Stimulated activated CD8-positive, alpha-beta memory T cell treated with anti-CD3 and anti-CD28 coated beads, Interleukin-12 subunit alpha, Interleukin-12 subunit beta, amount 100 ng/mL, for 4 hours (primary cell): ENCODE data around the gene FNBP1.
"Not testable (repeated sequence)": the region's sequence is repeated elsewhere in the genome, so short reads cannot be mapped to it uniquely, and the experiment has no call there.

Experiments used
- DNase-seq: peaks from one replicate; pipeline ENCODE4 v3.0.0-alpha.2; 2020; ENCODE audit warnings: low read depth

Gene FNBP1

DNA sequence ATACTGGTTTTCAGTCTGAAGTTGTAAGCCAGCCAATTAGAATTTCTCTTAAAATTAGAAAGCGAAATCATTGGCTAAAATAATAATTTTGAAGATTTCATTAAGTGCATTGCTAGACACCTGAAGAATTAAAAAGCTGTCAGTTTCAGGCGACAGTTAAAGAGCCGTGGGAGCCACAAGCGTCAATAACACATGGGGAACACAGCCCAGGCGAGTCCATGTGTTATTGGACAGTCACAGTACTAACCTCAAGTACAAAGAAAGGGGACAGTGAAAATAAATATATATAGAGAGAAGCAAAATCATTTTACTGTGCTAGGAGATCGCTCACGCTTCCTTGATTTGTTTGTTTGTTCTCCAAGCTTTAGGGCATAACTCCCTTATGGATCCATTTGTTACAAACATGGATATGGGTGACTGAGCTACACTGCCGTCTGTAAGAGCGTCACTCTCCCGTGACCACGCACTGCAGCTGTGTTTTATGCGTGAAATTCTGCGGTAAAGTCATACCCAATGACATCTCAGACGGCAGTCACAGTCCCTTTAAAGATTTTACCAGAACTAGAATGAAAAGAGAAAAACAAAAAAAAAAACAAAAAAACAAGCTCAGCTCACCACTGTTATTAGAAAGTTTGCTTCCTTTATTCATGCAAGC is 124.6 kb downstream of the FNBP1 start:
- DNase-seq, result no peak

DNA sequence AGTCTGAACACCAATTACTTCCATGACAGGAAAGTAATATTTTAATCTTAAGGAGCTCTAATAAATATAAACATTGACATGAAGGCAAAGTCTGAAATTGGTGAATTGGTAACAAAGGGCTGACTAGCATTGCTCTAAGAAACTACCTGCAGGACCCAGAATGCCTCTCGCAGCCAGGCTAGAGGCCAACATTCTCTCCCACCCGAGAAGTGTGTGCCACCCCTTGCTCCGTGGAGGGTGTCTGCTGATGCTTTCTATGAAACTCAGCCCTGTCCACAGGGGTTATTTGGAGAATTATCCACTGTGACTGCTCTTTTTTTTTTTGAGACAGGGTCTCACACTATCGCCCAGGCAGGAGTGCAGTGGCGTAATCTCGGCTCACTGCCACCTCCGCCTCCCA is 126.3 kb downstream of the FNBP1 start:
- no peak for DNase-seq

DNA sequence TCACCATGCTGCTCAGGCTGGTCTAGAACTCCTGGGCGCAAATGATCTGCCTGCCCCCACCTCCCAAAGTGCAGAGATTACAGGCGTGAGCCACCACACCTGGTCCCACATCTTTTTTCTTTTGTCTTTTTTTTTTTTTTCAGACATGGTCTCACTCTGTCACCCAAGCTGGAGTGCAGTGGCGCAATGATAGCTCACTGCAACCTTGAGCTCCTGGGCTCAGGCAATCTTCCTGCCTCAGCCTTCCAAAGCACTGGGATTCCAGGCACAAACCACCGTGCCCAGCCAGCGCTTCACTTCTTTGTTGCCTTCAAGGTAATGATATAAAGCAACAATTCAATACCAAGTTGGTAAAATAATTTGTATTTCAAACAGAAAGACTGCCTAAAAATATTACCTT is 128.9 kb downstream of the FNBP1 start:
- DNase-seq, result no peak

DNA sequence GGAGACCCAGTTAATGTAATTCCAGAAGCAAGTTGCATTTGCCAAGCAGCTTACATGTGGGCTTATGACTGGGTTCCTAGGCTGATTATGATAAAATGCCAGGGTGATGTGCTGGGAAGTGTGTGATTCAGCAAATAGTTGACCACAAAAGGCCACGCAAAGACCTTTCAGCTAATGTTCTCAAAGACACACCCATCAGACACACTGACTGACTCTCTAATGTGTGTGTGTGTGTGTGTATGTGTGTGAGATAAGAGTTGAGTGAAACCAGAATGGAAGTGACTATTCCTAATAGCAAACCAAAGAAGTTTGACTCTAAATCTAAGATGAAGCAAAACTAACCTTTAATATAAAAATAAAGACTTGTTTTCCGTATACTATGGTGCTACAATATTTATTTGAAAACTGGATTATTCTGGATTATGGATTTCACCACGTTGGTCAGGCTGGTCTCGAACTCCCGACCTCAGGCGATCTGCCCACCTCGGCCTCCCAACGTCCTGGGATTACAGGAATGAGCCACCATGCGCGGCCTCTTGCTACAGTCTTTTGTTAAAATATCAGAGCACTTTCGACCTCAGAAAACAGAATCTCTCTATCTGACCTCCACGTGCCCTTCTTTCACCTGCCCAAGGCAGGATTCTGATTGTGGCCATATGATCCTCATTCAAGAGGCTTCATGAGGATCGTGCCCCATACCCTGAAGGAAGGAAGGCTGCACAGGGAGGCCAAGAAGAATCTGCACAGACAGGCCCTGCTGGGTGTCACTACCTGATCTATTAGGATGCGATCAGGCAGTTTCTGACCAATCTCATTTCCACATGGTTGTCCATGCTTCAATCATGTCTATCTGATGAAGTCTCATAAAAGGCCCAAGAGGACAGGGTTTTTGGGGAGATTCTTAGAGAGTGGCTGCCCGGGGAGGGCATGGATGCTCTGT is 132.1 kb downstream of the FNBP1 start:
- no peak for DNase-seq

DNA sequence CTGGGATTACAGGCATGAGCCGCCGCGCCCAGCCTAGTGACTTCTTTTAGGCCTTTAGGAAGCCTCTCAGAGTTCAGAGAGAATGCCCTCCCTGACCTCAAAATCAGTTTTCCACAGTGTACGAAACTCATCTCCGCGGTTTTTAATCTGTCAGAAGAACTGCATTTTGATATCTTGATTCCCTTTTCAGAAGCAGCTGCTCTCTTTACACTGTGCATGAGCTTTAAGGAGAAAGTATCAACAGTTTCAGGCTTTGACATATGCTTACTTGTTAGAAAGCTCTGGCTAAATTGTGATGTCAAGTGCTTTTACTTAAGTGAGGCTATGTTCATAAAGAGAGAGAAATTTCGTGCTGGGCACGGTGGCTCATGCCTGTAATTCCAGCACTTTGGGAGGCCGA is 133.1 kb downstream of the FNBP1 start:
- no peak for DNase-seq

DNA sequence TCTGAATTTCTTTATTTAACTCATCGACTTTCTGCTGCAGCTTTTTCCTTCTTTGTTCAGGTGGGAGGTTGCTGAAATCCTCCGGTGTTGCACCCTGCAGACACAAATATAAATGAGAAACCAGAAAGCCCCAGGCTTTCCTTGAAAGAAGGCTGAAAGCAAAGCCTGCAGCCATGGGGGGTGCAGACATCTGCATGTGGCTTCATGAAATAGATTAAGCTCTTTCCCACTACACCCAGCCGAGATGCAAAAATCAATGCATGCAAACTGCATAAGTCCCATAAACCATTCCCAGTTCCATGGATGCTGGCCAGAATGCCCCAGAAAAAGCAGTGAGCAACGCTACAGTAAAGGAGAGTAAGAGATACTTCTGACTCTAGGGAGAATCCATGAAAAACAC is 134.1 kb downstream of the FNBP1 start:
- DNase-seq, result no peak

DNA sequence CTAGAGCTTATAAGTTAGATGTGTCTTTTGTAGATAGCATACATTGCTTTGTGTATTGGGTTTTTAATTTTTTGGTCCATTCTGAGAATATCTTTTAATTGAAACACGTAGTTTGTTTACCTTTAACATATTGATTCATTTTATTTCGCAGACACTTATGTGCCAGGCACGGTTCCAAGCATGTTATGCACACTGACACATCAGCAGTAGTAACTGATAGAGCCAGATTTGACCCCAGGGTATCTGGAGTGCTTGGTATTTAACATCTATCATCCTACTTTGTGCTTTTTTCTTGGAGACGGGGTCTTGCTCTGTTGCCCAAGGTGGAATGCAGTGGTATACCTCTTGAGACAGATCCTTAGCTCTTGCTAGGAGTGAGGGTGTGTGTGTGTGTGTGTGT is 135.8 kb downstream of the FNBP1 start:
- no peak for DNase-seq

DNA sequence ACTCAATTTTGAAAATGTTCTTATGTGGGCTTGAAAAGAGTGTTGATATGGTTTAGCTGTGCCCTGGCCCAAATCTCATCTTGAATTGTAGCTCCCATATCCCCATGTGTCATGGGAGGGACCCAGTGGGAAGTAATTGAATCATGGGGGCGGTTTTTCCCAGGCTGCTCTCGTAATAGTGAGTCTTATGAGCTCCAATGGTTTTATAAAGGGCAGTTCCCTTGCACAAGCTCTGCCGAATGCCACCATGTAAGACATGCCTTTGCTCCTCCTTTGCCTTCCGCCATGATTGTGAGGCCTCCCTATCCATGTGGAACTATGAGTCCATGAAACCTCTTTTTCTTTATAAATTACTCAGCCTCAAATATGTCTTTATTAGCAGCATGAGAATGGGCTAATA is 136.7 kb downstream of the FNBP1 start:
- no peak for DNase-seq

DNA sequence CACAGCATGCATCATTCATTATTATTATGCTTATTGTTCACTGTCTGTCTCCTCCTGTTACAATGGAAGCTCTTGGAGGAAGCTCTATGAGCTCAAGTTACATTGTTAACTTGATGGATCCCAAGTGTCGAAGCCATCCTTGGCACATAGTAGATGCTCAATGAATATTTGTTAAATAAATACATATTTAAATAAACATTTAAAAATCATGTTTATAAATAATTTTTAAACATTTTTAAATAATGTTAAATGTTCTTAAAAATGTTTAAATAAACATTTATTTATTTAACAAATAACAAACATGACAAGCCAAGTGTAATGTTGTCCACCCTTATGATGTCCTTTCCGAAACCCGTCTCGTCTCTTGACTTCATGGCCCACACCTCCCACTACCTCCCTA is 138.3 kb downstream of the FNBP1 start:
- DNase-seq, result no peak

DNA sequence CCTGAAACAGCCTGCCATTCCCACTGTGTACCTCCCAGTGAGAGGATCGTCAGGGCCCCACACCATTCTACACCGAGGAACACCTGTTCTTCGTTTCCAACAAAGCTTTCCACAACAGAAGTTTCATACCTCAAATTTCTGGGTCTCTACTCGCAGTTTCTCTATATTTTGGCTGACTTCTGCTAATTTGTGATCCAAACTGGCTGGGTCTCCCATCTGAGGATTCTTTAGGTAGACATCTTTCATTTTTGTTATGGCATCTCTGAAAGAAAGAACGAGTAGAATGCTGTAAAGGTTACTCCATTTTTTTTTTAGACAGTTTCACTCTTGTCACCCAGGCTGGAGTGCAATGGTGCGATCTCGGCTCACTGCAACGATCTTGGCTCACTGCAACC is 140.3 kb downstream of the FNBP1 start:
- no peak for DNase-seq

DNA sequence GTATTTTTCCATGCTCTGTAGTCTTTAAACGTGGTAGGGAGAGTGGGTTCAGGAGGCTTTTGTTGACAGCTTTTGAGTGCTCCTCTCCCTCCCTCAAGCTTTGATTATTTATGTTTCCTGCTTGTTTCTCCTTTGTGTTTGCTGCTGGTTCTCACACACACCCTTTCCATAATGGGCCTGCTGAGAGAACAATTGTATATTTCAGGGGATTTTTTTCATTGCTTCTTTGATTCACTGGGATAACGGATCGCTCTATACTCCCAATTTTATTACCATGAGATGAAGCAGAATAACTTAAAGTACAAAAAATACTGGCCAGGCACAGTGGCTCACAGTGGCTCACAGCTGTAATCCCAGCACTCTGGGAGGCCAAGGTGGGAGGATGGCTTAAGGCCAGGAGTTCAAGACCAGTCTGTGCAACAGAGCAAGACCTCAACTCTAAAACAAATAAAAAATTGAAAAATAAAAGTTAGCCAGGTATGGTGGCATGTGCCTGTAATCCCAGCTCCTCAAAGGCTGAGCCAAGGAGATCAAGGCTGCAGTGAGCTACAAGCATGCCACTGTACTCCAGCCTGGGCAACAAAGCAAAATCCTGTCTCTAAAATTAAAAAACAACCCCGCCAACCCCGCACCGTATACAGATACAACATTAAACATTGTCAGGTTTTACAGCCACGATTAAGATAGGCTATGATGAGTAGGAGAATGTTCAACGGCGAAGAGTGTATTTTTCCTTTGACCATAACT is 140.8 kb downstream of the FNBP1 start:
- DNase-seq, result no peak

DNA sequence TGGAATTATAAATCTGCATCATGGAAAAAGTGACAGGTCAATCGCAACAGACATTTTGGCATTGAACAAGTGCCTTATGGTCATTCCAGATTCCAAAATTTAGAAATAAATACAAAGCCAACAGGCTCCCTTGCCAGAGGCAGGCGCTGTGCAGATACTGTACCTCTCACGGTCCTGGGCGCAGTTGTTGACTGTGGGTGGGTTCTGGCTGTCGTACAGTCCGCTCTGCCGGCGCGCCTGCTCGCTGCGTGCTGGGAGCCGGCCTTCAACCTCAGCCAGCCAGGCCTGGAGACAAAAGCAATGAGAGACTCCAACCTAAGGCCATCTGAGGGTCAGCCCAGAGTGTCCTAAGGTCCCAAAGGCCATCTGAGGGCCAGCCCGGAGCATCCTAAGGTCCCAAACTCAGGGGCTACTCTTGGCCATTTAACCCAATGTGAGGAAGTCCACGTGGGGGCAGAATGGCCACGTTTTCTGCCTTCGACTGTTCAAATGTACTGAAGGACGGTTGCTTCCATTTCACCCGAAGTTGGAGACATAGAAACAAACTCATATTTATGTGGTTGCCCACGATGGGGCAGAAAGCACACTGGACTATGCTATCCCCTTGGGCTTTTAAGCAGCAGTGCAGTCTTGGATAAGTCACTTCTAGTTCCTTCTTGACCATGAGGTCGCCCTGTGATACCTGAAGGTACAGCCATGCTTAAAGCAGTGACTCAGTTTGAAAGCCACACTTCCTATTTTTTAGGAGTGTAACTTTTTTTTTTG is 142.5 kb downstream of the FNBP1 start:
- DNase-seq, result no peak

DNA sequence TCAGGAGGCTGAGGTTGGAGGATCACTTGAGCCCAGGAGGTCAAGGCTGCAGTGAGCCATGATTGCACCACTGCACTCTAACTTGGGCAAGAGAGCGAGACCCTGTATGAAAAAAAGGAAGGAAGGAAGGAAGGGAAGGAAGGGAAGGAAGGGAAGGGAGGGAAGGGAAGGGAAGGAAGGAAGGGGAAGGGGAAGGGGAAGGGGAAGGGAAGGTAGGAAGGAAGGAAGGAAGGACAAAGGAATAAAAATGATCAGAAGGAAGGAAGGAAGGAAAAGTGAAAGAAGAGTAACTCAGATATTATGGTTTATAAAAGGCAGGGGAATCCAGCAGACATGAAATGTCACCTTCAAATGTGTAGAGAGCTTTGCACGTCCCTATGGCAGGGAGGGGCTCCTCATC is 143.4 kb downstream of the FNBP1 start:
- no peak for DNase-seq

DNA sequence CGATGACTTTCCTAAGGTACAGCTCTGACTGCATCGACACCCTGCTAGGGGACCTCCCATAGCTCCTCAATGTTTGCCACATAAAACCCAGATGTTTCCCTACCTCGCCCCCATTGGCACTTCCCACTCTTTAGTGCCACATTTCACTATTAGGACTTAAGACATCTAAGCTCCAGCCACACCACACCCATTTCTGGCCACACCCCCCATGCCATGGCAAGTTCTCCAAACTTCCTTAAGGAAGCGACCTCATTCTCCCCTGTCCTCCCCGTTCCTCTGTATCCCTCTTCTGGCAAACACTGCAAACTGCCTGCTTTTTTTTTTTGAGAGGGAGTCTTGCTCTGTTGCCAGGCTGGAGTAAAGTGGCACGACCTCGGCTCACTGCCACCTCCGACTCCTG is 144.8 kb downstream of the FNBP1 start:
- no peak for DNase-seq

DNA sequence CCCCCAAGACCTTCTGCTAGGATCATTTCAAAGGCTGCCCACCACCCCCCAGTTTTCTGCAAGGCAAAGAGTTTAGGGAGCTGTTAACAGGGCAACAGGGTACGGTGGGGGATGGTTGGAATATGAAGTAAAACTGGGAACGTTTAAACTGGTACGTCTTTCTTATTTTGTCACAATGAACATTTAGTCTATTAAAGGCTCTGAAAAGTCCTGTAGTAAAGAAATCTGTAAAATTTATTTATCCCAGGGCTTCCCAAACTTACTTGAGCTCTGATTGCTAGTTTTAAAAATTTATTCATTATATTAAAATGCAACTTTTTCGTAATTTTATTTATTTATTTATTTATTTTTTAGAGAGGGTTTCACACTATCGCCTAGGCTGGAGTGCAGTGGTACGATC is 145.7 kb downstream of the FNBP1 start:
- no peak for DNase-seq

DNA sequence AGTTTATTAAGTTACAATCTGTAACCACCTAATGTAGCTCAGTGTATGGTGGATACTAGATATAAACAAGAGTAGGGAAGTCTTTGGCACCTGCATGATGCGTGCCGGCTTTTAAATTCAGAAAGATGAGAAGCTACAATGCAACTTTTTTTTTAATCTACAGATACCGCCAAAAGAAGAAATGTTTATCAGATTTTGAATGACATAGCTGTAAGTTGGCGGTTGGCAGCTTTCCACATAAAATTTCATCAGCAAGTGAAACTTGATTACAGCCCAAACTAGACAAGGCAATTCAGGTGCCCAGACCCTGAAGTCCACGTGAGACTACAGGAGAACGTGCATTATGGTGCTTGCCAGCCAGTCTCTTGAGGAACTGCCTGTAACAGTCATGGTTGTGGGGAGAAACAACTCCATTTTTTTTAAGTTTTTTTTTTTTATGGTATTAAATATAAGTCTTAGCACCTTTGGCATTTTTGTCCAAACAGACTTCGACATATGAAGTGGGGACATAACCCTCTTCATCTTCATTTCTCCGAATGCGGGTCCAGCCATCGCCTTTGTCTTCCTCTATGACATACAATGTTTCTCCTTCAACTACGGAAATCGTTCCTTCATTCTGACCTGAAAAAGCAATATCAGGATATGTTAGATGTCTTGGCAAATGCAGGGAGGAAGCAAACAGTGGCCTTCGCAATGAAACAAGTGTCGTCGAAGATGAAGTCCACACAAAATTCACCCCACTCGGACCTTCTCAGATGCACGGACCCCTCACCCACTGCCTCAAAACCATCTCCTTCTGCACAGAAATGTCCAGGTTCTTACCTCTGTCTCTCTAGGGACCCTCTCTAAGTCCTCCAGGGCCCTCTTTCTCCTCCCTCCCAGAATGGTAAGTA is 147.4 kb downstream of the FNBP1 start:
- DNase-seq, result no peak

DNA sequence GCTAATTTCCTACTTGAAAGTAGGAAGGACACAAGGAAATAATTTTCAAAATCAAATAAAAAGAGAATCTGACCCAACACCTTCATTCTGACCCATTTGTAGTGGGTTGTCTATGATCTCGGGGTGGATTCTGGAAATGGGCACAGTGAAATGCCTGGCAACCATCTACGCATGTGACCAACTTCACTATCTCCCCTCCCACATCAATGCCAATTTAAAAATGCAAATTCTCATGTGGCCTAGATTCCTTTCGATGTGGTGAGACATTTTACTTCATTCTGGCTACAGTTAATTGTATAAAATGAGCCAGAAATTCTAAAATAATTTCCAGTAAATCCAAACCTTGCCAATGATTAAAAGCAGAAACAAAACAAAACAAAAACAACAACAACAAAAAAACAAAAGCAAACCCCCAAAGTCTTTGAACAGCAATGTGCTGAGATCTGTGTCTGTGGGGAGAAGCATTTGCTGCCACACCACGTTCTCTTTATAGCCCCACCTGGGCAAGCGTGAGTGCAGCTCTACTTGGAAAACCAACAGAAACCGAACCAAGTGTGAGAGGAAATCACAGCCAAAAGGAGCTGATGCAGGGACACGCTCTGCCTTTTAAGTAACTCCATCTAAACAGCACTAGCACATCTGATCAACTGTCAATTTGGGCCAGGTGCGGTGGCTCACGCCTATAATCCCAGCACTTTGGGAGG is 148.7 kb downstream of the FNBP1 start:
- no peak for DNase-seq

DNA sequence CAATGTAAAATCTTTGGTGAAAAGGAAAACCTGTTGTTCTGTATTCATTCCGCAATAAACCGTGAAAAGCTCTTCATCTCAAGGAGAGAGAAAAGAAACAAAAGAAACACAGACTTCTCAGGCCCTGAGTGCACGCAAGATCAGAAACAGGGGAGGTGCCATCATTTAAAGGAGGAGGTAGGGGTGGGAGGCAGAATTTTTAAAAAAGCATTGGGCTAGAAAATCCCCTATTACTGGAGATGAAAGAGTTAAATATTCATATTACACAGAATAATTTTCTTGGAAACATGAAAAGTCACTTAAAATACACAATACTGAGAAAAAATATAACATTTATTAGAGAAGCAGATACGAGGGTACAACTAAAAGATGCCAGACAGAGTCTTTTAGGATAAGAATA is 151.4 kb downstream of the FNBP1 start:
- DNase-seq, result no peak

DNA sequence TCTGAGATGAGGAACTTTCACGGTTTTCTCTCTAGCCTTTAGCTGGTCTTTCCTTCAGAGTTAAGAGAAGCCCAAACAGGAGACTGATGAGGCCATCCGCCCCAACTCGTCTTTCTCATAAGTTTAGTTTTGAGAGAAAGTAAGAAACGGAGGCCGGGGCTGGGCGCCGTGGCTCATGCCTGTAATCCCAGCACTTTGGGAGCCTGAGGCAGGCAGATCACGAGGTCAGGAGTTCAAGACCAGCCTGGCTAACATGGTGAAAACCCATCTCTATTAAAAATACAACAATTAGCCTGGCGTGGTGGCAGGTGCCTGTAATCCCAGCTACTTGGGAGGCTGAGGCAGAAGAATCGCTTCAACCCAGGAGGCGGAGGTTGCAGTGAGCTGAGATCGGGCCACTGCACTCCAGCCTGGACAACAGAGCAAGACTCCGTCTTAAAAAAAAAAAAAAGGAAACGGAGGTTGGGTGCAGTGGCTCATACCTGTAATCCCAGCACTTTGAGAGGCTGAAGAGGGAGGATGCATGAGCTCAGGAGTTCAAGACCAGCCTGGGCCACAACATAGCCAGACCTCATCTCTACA is 152.2 kb downstream of the FNBP1 start:
- DNase-seq, result not testable (repeated sequence)
